Keratinocyte (primary cell): Measurements from ENCODE around the gene TRAF7. TPM values are rescaled to one million over a fixed set of nuclear protein-coding genes. Genes with fewer than 3 reads are reported as not detected.
A peak's percentile ranks its signal among the peaks of the same experiment; 100 is the strongest.

Experiments
- DNase-seq: peaks from one replicate; pipeline ENCODE4 v3.0.0-alpha.2; 2011; ENCODE audit warnings: low read depth, missing footprints, low spot score
- FAIRE-seq: peaks from 2 replicates; lab custom pipeline; 2011; peaks lifted over from hg19 to GRCh38; lab: Jason Lieb, UNC
- H2AFZ ChIP-seq: 2 replicates; pipeline ENCODE4 v1.6.0; 2012; ENCODE audit warnings: low read length, control low read depth, inconsistent platforms; ENCODE audit not compliant: control insufficient read depth
- H3K27ac ChIP-seq: 2 replicates; pipeline ENCODE4 v1.5.1; 2011; ENCODE audit warnings: low read length; ENCODE audit not compliant: control insufficient read depth, insufficient read depth
- H3K27me3 ChIP-seq: 3 replicates; pipeline ENCODE4 v1.6.0; 2011; ENCODE audit warnings: low read length; ENCODE audit not compliant: control insufficient read depth, insufficient read depth; ENCODE audit errors: extremely low read depth
- H3K36me3 ChIP-seq, 2 experiments: 2 replicates in 1 of 2; 3 replicates in 1 of 2; pipeline ENCODE4 v1.5.1; 2011; ENCODE audit warnings: low read length in 2 of 2, mild to moderate bottlenecking in 1 of 2; ENCODE audit not compliant: control insufficient read depth in 2 of 2, insufficient read depth in 2 of 2; ENCODE audit errors: extremely low read depth in 1 of 2
- H3K4me1 ChIP-seq: 3 replicates; pipeline ENCODE4 v1.5.1; 2011; ENCODE audit warnings: low read length; ENCODE audit not compliant: control insufficient read depth, insufficient read depth; ENCODE audit errors: extremely low read depth
- H3K4me2 ChIP-seq: 3 replicates; pipeline ENCODE4 v1.6.0; 2011; ENCODE audit warnings: low read depth, low read length; ENCODE audit not compliant: control insufficient read depth, insufficient read depth; ENCODE audit errors: extremely low read depth
- H3K4me3 ChIP-seq, 3 experiments: fragments of 200-600 bp in 1 of 3; sonication (generic) in 1 of 3; 2 replicates in 2 of 3; 3 replicates in 1 of 3; pipeline ENCODE4 v1.5.1; 2011 to 2016; ENCODE audit warnings: low read length in 3 of 3, mild to moderate bottlenecking in 3 of 3, control low read depth in 2 of 3, inconsistent platforms in 1 of 3, low read depth in 1 of 3, mixed read lengths in 1 of 3, mixed run types in 1 of 3, moderate library complexity in 1 of 3; ENCODE audit not compliant: control insufficient read depth in 2 of 3, insufficient read depth in 2 of 3; ENCODE audit errors: extremely low read depth in 1 of 3
- H3K79me2 ChIP-seq: 2 replicates; pipeline ENCODE4 v1.6.0; 2012; ENCODE audit warnings: low read length; ENCODE audit not compliant: control insufficient read depth, insufficient read depth
- H3K9ac ChIP-seq: 3 replicates; pipeline ENCODE4 v1.6.0; 2011; ENCODE audit warnings: low read length; ENCODE audit not compliant: control insufficient read depth, insufficient read depth; ENCODE audit errors: extremely low read depth
- H3K9me1 ChIP-seq: 3 replicates; pipeline ENCODE4 v1.6.0; 2011; ENCODE audit warnings: low read length; ENCODE audit not compliant: control insufficient read depth, insufficient read depth; ENCODE audit errors: extremely low read depth
- H3K9me3 ChIP-seq: 2 replicates; pipeline ENCODE4 v1.5.1; 2012; ENCODE audit warnings: low read depth, low read length; ENCODE audit not compliant: control insufficient read depth
- H4K20me1 ChIP-seq: 3 replicates; pipeline ENCODE4 v1.6.0; 2011; ENCODE audit warnings: low read length; ENCODE audit not compliant: control insufficient read depth, insufficient read depth; ENCODE audit errors: extremely low read depth
- CTCF ChIP-seq, 3 experiments: IDR thresholded peaks in 1 of 3; conservative IDR thresholded peaks in 1 of 3; optimal IDR thresholded peaks in 1 of 3; 2 replicates in 2 of 3; 3 replicates in 1 of 3; pipeline versions ENCODE3 to v1.5.1; 2011; ENCODE audit warnings: low read length in 3 of 3, mild to moderate bottlenecking in 3 of 3, moderate library complexity in 2 of 3, control low read depth in 1 of 3, inconsistent platforms in 1 of 3; ENCODE audit not compliant: insufficient read depth in 2 of 3; ENCODE audit errors: extremely low read depth in 1 of 3
- EZH2 ChIP-seq: IDR thresholded peaks from one replicate; pipeline ENCODE4 v1.6.1; 2012; ENCODE audit warnings: inconsistent platforms, mild to moderate bottlenecking, low read length, moderate library complexity
- dilution Hi-C: fragments of 300-500 bp; cut with MboI; formaldehyde crosslinking; loops from one replicate; pipeline ENCODE4 v1.7.0; 2020; ENCODE audit warnings: low sequenced_read_pairs; ENCODE audit not compliant: extremely low pct_ligation_motif_present
- polyA plus RNA-seq, 5 experiments: library from polyadenylated mRNA; depleted of rRNA in 3 of 5; stranded (reverse) in 3 of 5; stranded (forward) in 1 of 5; unstranded in 1 of 5; fragments of >200 nt; gene quantifications; 1 replicate in 1 of 5; 2 replicates in 3 of 5; 3 replicates in 1 of 5; pipeline versions ENCODE4 v1.2.1 to v1.2.3, GENCODE V29; 2011 to 2012; ENCODE audit warnings: missing spikeins in 2 of 5, low read depth in 1 of 5, low replicate concordance in 1 of 5

TRAF7 gene
- polyA plus RNA-seq, 1 donor (not counting 4 experiments of a cell fraction or from before 2014, with no cell fraction given): 38.4 TPM

GRCh38 chr16:2177561-2177960 lies 22.0 kb downstream of the TRAF7 start:
- TF ChIP-seq EZH2 (no peak), CTCF (optimal IDR thresholded peaks at IDR 0.05 in 1 of 3, IDR thresholded peaks at IDR 0.05 in 1 of 3, conservative IDR thresholded peaks at IDR 0.05 in 1 of 3; ENCODE audit: extremely low read depth in 1 of 3, insufficient read depth in 2 of 3, low read length in 3 of 3) (no peak)
- H3K36me3 ChIP-seq: peaks cover 22 to 29% of the 10 kb centered on the region in 2 experiments
- no peak overlapping the region for H3K4me2 ChIP-seq
- no peak for FAIRE-seq
- dilution Hi-C loops: no loop called here
- no peaks in the 10 kb centered on the region for H3K9me3 ChIP-seq
- H3K4me1 ChIP-seq: peaks cover 4% of the 10 kb centered on the region
- no peaks in the 10 kb centered on the region for H4K20me1 ChIP-seq
- no peak overlapping the region for H3K4me3 ChIP-seq
- peaks cover 2% of the 10 kb centered on the region for H3K27me3 ChIP-seq
- H3K9me1 ChIP-seq: no peaks in the 10 kb centered on the region
- H3K9ac ChIP-seq: no peak overlapping the region
- no peak overlapping the region for H2AFZ ChIP-seq
- no peaks in the 10 kb centered on the region for H3K79me2 ChIP-seq
- H3K27ac ChIP-seq: no peak overlapping the region
- no peak for DNase-seq

GRCh38 chr16:2178321-2179106 lies 22.9 kb downstream of the TRAF7 start:
- FAIRE-seq (no peak), DNase-seq (no peak)
- no peaks in the 10 kb centered on the region for H3K9me3 ChIP-seq
- H2AFZ ChIP-seq: no peak overlapping the region
- no peaks in the 10 kb centered on the region for H4K20me1 ChIP-seq
- peaks cover 4% of the 10 kb centered on the region for H3K4me1 ChIP-seq
- no peak overlapping the region for H3K4me2 ChIP-seq
- no peaks in the 10 kb centered on the region for H3K9me1 ChIP-seq
- no peak overlapping the region for H3K27ac ChIP-seq
- no peak overlapping the region for H3K4me3 ChIP-seq
- peaks cover 22 to 29% of the 10 kb centered on the region in 2 experiments for H3K36me3 ChIP-seq
- no peak for TF ChIP-seq EZH2
- peak in 1 of 3 experiments; percentile 13 for TF ChIP-seq CTCF (optimal IDR thresholded peaks at IDR 0.05 in 1 of 3, IDR thresholded peaks at IDR 0.05 in 1 of 3, conservative IDR thresholded peaks at IDR 0.05 in 1 of 3; ENCODE audit: extremely low read depth in 1 of 3, insufficient read depth in 2 of 3, low read length in 3 of 3)
- no peaks in the 10 kb centered on the region for H3K79me2 ChIP-seq
- dilution Hi-C loops: no loop called here
- peaks cover 2% of the 10 kb centered on the region for H3K27me3 ChIP-seq
- H3K9ac ChIP-seq: no peak overlapping the region
